Measurements from ENCODE around the gene ZNF213.

The ZNF213 gene

GRCh38 chr16:3095869-3096268 lies 39.0 kb upstream of the ZNF213 start:
- ATAC-seq = peak; percentile 32
- no peak for TF ChIP-seq OSR1 (CRISPR knock-in tag; IDR thresholded peaks at IDR 0.05)
- TF ChIP-seq CSRNP3 (CRISPR knock-in tag; IDR thresholded peaks at IDR 0.05) = no peak
- TF ChIP-seq ZFP30 (CRISPR knock-in tag; IDR thresholded peaks at IDR 0.05) = no peak

- ATAC-seq = no peak
Measured at GRCh38 chr16:3096362-3096761, 38.5 kb upstream of the ZNF213 start.

GRCh38 chr16:3097266-3097665 lies 37.6 kb upstream of the ZNF213 start:
- ATAC-seq = no peak
- no peak for TF ChIP-seq PPARA (CRISPR knock-in tag; IDR thresholded peaks at IDR 0.05; ENCODE audit: borderline replicate concordance)
- TF ChIP-seq CREB5 (CRISPR knock-in tag; IDR thresholded peaks at IDR 0.05; ENCODE audit: low read depth) = no peak
- TF ChIP-seq ISL1 (CRISPR knock-in tag; IDR thresholded peaks at IDR 0.05) = no peak
- TF ChIP-seq SNAI2 (CRISPR knock-in tag; IDR thresholded peaks at IDR 0.05) = no peak
- TF ChIP-seq ZFP30 (CRISPR knock-in tag; IDR thresholded peaks at IDR 0.05) = no peak
- no peak for TF ChIP-seq ZNF70 (CRISPR knock-in tag; IDR thresholded peaks at IDR 0.05)
- no peak for TF ChIP-seq ZFP3 (CRISPR knock-in tag; IDR thresholded peaks at IDR 0.05)
- no peak for TF ChIP-seq TCF4 (CRISPR knock-in tag; IDR thresholded peaks at IDR 0.05; ENCODE audit: borderline replicate concordance)
- no peak for TF ChIP-seq CSDC2 (CRISPR knock-in tag; IDR thresholded peaks at IDR 0.05)
- no peak for TF ChIP-seq CSRNP3 (CRISPR knock-in tag; IDR thresholded peaks at IDR 0.05)
- TF ChIP-seq GLIS3 (CRISPR knock-in tag; IDR thresholded peaks at IDR 0.05) = no peak
- TF ChIP-seq POU6F1 (CRISPR knock-in tag; IDR thresholded peaks at IDR 0.05; ENCODE audit: borderline replicate concordance, low read depth) = no peak
- no peak for TF ChIP-seq PATZ1 (CRISPR knock-in tag; IDR thresholded peaks at IDR 0.05; ENCODE audit: borderline replicate concordance)
- TF ChIP-seq RARB (CRISPR knock-in tag; IDR thresholded peaks at IDR 0.05) = no peak
- no peak for TF ChIP-seq ZNF565 (CRISPR knock-in tag; conservative IDR thresholded peaks at IDR 0.05; ENCODE audit: low read depth)
- TF ChIP-seq ZC3H10 (CRISPR knock-in tag; IDR thresholded peaks at IDR 0.05) = no peak

More at GRCh38 chr16:3096362-3096761, 38.5 kb upstream of the ZNF213 start:
- TF ChIP-seq GLIS3 (CRISPR knock-in tag; IDR thresholded peaks at IDR 0.05) = no peak
- no peak for TF ChIP-seq ESRRG (CRISPR knock-in tag; IDR thresholded peaks at IDR 0.05)
- TF ChIP-seq PPARA (CRISPR knock-in tag; IDR thresholded peaks at IDR 0.05; ENCODE audit: borderline replicate concordance) = no peak
- TF ChIP-seq ZC3H10 (CRISPR knock-in tag; IDR thresholded peaks at IDR 0.05) = no peak
- TF ChIP-seq ZNF8 (CRISPR knock-in tag; IDR thresholded peaks at IDR 0.05) = no peak
- no peak for TF ChIP-seq TCF4 (CRISPR knock-in tag; IDR thresholded peaks at IDR 0.05; ENCODE audit: borderline replicate concordance)
- TF ChIP-seq POU6F1 (CRISPR knock-in tag; IDR thresholded peaks at IDR 0.05; ENCODE audit: borderline replicate concordance, low read depth) = no peak
- no peak for TF ChIP-seq SNAI2 (CRISPR knock-in tag; IDR thresholded peaks at IDR 0.05)
- no peak for TF ChIP-seq CREB5 (CRISPR knock-in tag; IDR thresholded peaks at IDR 0.05; ENCODE audit: low read depth)
- TF ChIP-seq RARB (CRISPR knock-in tag; IDR thresholded peaks at IDR 0.05) = no peak
- no peak for TF ChIP-seq CSRNP3 (CRISPR knock-in tag; IDR thresholded peaks at IDR 0.05)
- no peak for TF ChIP-seq BACH2 (CRISPR knock-in tag; IDR thresholded peaks at IDR 0.05; ENCODE audit: borderline replicate concordance)
